Gastroesophageal sphincter (tissue), 4 donors: ENCODE results near the gene GUCY2C. TPM values are rescaled to one million over a fixed set of nuclear protein-coding genes. Genes with fewer than 3 reads are reported as not detected.
"Not testable (repeated sequence)": the region's sequence is repeated elsewhere in the genome, so short reads cannot be mapped to it uniquely, and the experiment has no call there.

Experiments used
- ATAC-seq: fragments of 150-250 bp; one replicate; pipeline ENCODE4 v1.9.1; 2016; ENCODE audit warnings: mild to moderate bottlenecking, moderate library complexity
- H3K27ac ChIP-seq, 4 donors: fragments of 200-600 bp; sonication (generic) in 3 of 4; 1 replicate in 3 of 4; 2 replicates in 1 of 4; pipeline ENCODE4 v1.5.1; 2016 to 2019
- H3K27me3 ChIP-seq: fragments of 200-600 bp; sonication (generic); one replicate; pipeline ENCODE4 v1.5.1; 2019
- H3K36me3 ChIP-seq, 2 donors: fragments of 200-600 bp; sonication (generic); one replicate each; pipeline ENCODE4 v1.5.1; 2019; ENCODE audit warnings: control low read depth in 1 of 2
- H3K4me1 ChIP-seq, 3 donors: fragments of 200-600 bp; sonication (generic); 1 replicate in 2 of 3; 2 replicates in 1 of 3; pipeline ENCODE4 v1.5.1; 2016 to 2019; ENCODE audit warnings: control low read depth in 2 of 3
- H3K4me3 ChIP-seq, 2 donors: fragments of 200-600 bp; sonication (generic); one replicate each; pipeline ENCODE4 v1.5.1; 2019; ENCODE audit warnings: mild to moderate bottlenecking in 1 of 2, moderate library complexity in 1 of 2
- H3K9me3 ChIP-seq, 3 donors: fragments of 200-600 bp; sonication (generic); one replicate each; pipeline ENCODE4 v1.5.1; 2017 to 2019; ENCODE audit warnings: control low read depth in 2 of 3
- EP300 ChIP-seq: sonication (generic); formaldehyde crosslinking; IDR thresholded peaks from one replicate; pipeline ENCODE4 v1.6.1; 2017; ENCODE audit warnings: antibody characterized with exemption, mild to moderate bottlenecking
- POLR2A ChIP-seq, 2 donors: fragments of 450-650 bp; IDR thresholded peaks; one replicate each; pipeline ENCODE4 v1.6.1; 2017; ENCODE audit warnings: antibody characterized with exemption in 2 of 2, mild to moderate bottlenecking in 2 of 2, moderate library complexity in 1 of 2
- POLR2AphosphoS5 ChIP-seq: sonication (generic); formaldehyde crosslinking; IDR thresholded peaks from one replicate; pipeline ENCODE4 v1.6.1; 2017; ENCODE audit warnings: antibody characterized with exemption
- WGBS, 2 donors: methylation state at CpG; one replicate each; pipeline ENCODE4 v1.1.5; 2018; ENCODE audit warnings: low coverage in 1 of 2; 5-methylcytosine and 5-hydroxymethylcytosine counted together
- total RNA-seq, 4 donors: library from RNA; depleted of rRNA; stranded (reverse); fragments of >200 nt; gene quantifications; one replicate each; pipeline ENCODE4 v1.1.0, GENCODE V29; 2016
- TF ChIP-seq, protein P1 (sequence below), 4 experiments: fragments of 200-600 bp in 2 of 4; fragments of 450-650 bp in 2 of 4; sonication (generic) in 1 of 4; IDR thresholded peaks; one replicate each; pipeline ENCODE4 v1.5.1; 2017 to 2019; ENCODE audit warnings: antibody characterized with exemption in 4 of 4, mild to moderate bottlenecking in 2 of 4, moderate library complexity in 2 of 4

Gene GUCY2C
- total RNA-seq, 4 donors from 2014 or later, result not detected

DNA sequence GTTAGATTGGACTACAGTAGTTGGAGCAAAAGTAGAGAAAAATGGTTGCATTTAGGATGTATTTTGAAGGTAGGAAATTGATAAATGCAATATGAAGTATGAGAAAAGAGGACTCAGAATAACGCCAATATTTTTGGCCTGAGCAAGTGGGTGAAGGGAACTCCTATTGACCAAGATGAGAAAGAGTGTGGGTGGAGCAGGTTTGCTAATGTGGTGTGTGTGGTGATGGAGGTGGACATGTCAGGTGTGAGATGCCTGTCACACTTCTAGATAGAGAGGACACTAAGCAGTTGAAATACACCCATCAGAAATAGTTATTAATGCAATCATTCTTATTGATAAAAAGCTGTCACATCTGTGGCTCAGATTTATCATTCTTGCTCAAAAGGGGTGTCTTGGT, 7.3 kb downstream of the GUCY2C start:
- Histone ChIP-seq H3K27ac (no peak overlapping the region), H3K27me3 (no peaks in the 10 kb centered on the region), H3K4me3 (no peak overlapping the region), H3K36me3 (no peaks in the 10 kb centered on the region), H3K9me3 (no peaks in the 10 kb centered on the region), H3K4me1 (no peaks in the 10 kb centered on the region)
- no peak for ATAC-seq
- TF ChIP-seq EP300 (no peak), POLR2A (IDR thresholded peaks at IDR 0.05) (no peak), POLR2AphosphoS5 (no peak)
- TF ChIP-seq, protein P1, sequence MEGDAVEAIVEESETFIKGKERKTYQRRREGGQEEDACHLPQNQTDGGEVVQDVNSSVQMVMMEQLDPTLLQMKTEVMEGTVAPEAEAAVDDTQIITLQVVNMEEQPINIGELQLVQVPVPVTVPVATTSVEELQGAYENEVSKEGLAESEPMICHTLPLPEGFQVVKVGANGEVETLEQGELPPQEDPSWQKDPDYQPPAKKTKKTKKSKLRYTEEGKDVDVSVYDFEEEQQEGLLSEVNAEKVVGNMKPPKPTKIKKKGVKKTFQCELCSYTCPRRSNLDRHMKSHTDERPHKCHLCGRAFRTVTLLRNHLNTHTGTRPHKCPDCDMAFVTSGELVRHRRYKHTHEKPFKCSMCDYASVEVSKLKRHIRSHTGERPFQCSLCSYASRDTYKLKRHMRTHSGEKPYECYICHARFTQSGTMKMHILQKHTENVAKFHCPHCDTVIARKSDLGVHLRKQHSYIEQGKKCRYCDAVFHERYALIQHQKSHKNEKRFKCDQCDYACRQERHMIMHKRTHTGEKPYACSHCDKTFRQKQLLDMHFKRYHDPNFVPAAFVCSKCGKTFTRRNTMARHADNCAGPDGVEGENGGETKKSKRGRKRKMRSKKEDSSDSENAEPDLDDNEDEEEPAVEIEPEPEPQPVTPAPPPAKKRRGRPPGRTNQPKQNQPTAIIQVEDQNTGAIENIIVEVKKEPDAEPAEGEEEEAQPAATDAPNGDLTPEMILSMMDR (IDR thresholded peaks at IDR 0.05), result no peak
- WGBS, 2 donors, result 100% methylated on average over 1 of the region's 1 CpG; no CpG with 5 or more reads in 1 of the 2 donors

GRCh38 chr12:14682231-14682630, 14.2 kb downstream of the GUCY2C start:
- not testable (repeated sequence) for ATAC-seq, H3K4me1 ChIP-seq, H3K36me3 ChIP-seq, H3K27me3 ChIP-seq, H3K9me3 ChIP-seq, H3K27ac ChIP-seq, H3K4me3 ChIP-seq
- WGBS, 2 donors, result 83% methylated on average over 2 to 3 of the region's 4 CpGs

DNA sequence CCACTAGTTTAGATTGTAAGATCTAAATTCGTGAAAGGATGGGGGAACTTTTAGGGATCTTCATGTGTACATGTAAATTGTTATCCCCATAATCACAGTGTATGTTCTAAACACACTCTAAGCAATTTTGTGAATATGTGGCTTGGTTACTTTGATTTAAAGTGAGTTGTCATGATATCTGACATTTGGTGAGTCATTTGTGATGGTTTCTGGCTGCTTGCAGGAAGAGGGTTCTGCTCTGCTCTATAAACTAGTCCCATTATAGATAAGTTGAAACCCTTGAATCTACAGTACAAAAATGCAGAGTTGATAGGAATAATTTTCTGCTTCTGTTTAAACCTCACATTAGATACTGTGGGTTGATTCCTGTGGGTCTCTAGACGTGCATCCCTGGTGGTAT, 14.8 kb downstream of the GUCY2C start:
- no peak for TF ChIP-seq POLR2A (IDR thresholded peaks at IDR 0.05)
- TF ChIP-seq, protein P1 (IDR thresholded peaks at IDR 0.05), result no peak
- TF ChIP-seq EP300, result no peak
- TF ChIP-seq POLR2AphosphoS5, result no peak
- 58 to 81% methylated on average over 2 of the region's 2 CpGs for WGBS, 2 donors
- Histone ChIP-seq H3K27me3 (no peaks in the 10 kb centered on the region), H3K36me3 (no peaks in the 10 kb centered on the region), H3K4me3 (no peak overlapping the region), H3K27ac (no peak overlapping the region), H3K4me1 (no peaks in the 10 kb centered on the region), H3K9me3 (no peaks in the 10 kb centered on the region)
- no peak for ATAC-seq

DNA sequence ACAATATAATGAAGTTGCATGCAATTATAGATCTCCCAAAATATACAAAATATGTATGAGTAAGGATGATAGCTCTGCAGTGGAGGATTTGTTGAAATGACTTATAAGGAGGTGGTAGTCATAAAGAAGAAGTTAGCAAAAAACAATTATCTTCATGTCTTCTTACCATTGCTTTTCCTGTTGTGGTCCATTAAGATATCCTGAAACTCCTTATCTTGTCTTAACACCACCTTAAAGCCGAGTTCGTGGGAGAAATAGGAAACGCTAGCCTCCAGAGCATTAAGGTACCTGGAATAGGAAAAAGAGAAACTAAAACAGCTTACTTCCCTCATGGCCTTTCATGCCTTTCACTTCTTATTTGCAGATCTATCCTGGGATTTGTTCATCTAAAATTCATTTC, 15.2 kb downstream of the GUCY2C start:
- ATAC-seq, result no peak
- Histone ChIP-seq H3K27ac (no peak overlapping the region), H3K36me3 (no peaks in the 10 kb centered on the region), H3K4me1 (no peaks in the 10 kb centered on the region), H3K9me3 (no peaks in the 10 kb centered on the region), H3K4me3 (no peak overlapping the region), H3K27me3 (no peaks in the 10 kb centered on the region)
- TF ChIP-seq EP300 (no peak), POLR2AphosphoS5 (no peak), POLR2A (IDR thresholded peaks at IDR 0.05) (no peak)
- TF ChIP-seq, protein P1 (IDR thresholded peaks at IDR 0.05), result no peak
- 64 to 74% methylated on average over 3 of the region's 3 CpGs for WGBS, 2 donors

DNA sequence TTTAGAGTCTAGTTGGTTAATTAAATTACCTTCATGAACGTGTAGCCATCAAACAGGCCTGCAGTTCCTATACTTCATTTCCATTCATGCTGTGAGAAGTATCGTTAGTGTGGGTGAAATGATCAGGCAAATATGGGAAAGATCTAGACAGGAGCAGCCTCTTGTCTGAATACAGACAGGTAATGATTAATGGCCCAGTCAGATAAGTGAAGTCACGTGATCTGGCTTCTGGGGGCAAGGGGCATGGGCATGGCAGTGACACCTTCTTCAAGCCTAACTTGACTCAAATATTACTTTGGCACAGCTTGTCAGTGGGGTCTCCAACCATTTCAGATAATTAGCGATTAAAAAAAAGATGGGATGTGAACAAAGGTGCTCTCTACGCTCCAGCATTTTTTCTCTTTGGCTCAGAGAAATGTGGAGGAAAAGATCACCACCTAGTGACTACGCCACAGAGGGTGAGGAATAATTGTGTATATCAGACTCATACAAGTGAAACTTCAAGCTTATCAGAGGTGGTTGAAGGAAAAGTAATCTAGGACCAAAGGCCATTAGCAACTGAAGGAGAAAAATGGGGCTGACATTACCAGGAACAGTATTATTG, 17.8 kb downstream of the GUCY2C start:
- TF ChIP-seq POLR2AphosphoS5 (no peak), EP300 (no peak), POLR2A (IDR thresholded peaks at IDR 0.05) (no peak)
- TF ChIP-seq, protein P1 (IDR thresholded peaks at IDR 0.05), result no peak
- Histone ChIP-seq H3K27me3 (no peaks in the 10 kb centered on the region), H3K27ac (no peak overlapping the region), H3K9me3 (no peaks in the 10 kb centered on the region), H3K4me3 (no peak overlapping the region), H3K4me1 (no peaks in the 10 kb centered on the region), H3K36me3 (no peaks in the 10 kb centered on the region)
- ATAC-seq, result no peak
- 77 to 86% methylated on average over 5 to 6 of the region's 6 CpGs for WGBS, 2 donors
